ENCODE data around the gene NAT8. TPM values are rescaled to one million over a fixed set of nuclear protein-coding genes. Genes with fewer than 3 reads are reported as not detected.

Gene NAT8, protein sequence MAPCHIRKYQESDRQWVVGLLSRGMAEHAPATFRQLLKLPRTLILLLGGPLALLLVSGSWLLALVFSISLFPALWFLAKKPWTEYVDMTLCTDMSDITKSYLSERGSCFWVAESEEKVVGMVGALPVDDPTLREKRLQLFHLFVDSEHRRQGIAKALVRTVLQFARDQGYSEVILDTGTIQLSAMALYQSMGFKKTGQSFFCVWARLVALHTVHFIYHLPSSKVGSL
- total RNA-seq = not detected in 2 replicates

DNA sequence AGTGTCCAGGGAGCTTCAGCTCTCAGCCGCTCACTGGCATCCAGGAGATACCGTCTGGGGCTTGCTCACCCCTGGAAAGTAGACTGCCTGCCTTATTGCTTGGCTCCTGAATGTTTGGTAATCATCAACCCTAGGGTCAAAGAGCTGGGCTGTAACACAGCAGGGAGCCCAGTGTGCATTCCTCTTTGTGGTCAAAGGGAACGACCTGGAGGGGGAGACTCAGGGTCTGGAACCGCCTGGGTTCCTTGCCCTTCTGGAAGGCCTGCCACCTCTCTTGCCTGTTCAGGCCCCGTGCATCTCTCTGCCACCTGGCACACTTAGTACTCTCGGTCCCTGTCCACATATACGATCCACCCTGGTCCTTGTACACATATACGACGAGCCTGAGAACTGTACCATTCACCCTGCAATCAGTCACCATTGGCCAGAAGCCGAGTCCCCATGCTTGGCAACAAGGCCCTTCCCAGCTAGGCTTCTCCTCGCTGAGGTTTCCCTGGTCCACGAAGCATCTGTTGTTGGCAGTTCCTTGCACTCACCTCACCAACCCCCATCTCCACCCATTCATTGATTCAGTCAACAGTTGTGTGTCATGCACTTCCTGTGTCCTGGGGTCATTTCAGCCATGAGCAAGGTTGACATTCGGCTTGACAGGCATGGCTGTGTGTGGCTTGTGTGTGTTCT is at the start of gene NAT8:
TSS of gene NAT8 (minus strand) at position 85 of the 681 bp plus-strand sequence. CDS start 794 bp downstream, outside the sequence.

Other genes starting within 250 kb of the NAT8 start
- 38.3 and 47.6 TPM in 2 replicates for gene TPRKB, start 94.9 kb upstream of the NAT8 start, total RNA-seq
- gene DUSP11, start 137.7 kb upstream of the NAT8 start, total RNA-seq = 41.8 and 52.3 TPM in 2 replicates
- gene C2orf78, start 141.8 kb upstream of the NAT8 start, total RNA-seq = not detected in 2 replicates
- 35.5 and 37.7 TPM in 2 replicates for gene STAMBP, start 186.5 kb upstream of the NAT8 start, total RNA-seq

Data from myometrial cell (primary cell).